Mucosa of descending colon (tissue), 3 donors: Measurements from ENCODE around the gene MNT. TPM values are rescaled to one million over a fixed set of nuclear protein-coding genes. Genes with fewer than 3 reads are reported as not detected.
A peak's percentile ranks its signal among the peaks of the same experiment; 100 is the strongest.

Experiments used
- ATAC-seq: fragments of 200-7000 bp; cut with Tn5 transposase; one replicate; pipeline ENCODE4 v1.9.1; 2020; ENCODE audit warnings: mild to moderate bottlenecking, moderate library complexity
- DNase-seq, 3 donors: peaks; one replicate each; pipeline ENCODE4 v3.0.0-alpha.2; 2020
- H3K36me3 ChIP-seq: fragments of 200-600 bp; one replicate; pipeline ENCODE4 v1.8.0; 2021; ENCODE audit warnings: low read depth, mild to moderate bottlenecking
- H3K4me1 ChIP-seq: fragments of 200-600 bp; one replicate; pipeline ENCODE4 v1.8.0; 2021; ENCODE audit warnings: low read depth, mild to moderate bottlenecking
- H3K4me3 ChIP-seq: fragments of 200-600 bp; one replicate; pipeline ENCODE4 v1.8.0; 2021; ENCODE audit warnings: mild to moderate bottlenecking
- H3K9me3 ChIP-seq: fragments of 200-600 bp; one replicate; pipeline ENCODE4 v1.8.0; 2021; ENCODE audit warnings: mild to moderate bottlenecking
- intact Hi-C, 2 donors: fragments of 100-400 bp; cut with DNase I in 1 of 2; cut with micrococcal nuclease in 1 of 2; formaldehyde crosslinking; loops; one replicate each; pipeline versions ENCODE4 v1.11.0 to v1.11.1; 2022; cut with DNase I, micrococcal nuclease
- total RNA-seq, 3 donors: library from RNA; stranded (reverse); fragmentation: NEBNext Ultra II Directional in 2 of 3; extraction: Animal tissue kit (Norgen Biotek cat#: 25700) in 2 of 3; gene quantifications; one replicate each; pipeline versions ENCODE4 v1.2.1 to v1.2.4, GENCODE V29; 2021 to 2023
- TF ChIP-seq, protein P1 (sequence below): fragments of 200-600 bp; IDR thresholded peaks from one replicate; pipeline ENCODE4 v1.8.0; 2022; ENCODE audit warnings: antibody characterized with exemption, mild to moderate bottlenecking
- donor health status: DM: no; HTN: no; CAD: no; lungs with moderate emphysema.
- donor health status: DM: no; HTN: no; CAD: no.
- donor health status: DM: no; HTN: yes; CAD: no.

The MNT gene
- total RNA-seq, 3 donors from 2014 or later, result 22.8 to 39.1 (median 25.2) TPM

DNA sequence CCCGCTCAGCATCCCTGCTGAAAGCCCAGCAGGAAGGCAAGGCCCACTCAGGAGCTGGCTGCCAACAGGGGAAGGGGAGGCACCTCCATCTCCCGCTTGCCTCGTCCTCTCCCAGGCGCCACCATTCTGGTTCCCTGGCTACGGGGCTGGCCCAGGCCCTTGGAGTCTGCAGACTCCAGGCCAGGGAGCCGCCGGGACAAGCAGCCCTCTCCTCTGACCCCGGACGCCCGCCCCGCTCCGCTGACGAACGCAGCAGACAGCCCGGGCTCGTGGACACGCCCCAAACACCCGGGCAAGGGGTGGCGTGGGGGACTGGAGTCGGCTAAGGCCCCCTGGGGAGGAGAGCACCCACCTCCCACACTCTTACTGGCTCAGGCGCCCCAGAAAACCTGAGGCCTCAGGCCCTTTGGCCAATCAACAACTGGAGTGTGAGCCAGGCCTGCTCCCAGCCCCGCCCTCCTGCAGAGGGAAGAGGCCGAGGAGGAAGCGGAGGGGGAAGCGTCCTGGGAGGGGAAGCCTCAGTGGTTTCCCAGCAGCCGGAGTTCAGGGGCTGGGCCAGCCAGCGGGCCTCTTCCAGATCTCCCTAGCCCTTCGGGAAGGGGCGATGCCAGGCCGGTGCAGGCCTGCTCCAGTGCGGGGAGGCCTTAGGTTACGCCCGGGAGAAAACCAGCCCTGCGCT lies 4.2 kb downstream of the MNT start:
- H3K4me3 ChIP-seq, result peak overlapping the region; percentile 5
- intact Hi-C loops, result no loop called here
- ATAC-seq (peak; percentile 27), DNase-seq (peak; percentile 89 to 96 (median 93))
- TF ChIP-seq, protein P1, sequence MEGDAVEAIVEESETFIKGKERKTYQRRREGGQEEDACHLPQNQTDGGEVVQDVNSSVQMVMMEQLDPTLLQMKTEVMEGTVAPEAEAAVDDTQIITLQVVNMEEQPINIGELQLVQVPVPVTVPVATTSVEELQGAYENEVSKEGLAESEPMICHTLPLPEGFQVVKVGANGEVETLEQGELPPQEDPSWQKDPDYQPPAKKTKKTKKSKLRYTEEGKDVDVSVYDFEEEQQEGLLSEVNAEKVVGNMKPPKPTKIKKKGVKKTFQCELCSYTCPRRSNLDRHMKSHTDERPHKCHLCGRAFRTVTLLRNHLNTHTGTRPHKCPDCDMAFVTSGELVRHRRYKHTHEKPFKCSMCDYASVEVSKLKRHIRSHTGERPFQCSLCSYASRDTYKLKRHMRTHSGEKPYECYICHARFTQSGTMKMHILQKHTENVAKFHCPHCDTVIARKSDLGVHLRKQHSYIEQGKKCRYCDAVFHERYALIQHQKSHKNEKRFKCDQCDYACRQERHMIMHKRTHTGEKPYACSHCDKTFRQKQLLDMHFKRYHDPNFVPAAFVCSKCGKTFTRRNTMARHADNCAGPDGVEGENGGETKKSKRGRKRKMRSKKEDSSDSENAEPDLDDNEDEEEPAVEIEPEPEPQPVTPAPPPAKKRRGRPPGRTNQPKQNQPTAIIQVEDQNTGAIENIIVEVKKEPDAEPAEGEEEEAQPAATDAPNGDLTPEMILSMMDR, result no peak
- peaks cover 8% of the 10 kb centered on the region for H3K36me3 ChIP-seq
- peaks cover 54% of the 10 kb centered on the region for H3K4me1 ChIP-seq
- H3K9me3 ChIP-seq, result no peaks in the 10 kb centered on the region

- intact Hi-C loops, result no loop called here
- Histone ChIP-seq H3K9me3 (no peaks in the 10 kb centered on the region), H3K4me1 (peaks cover 54% of the 10 kb centered on the region), H3K36me3 (peaks cover 2% of the 10 kb centered on the region), H3K4me3 (no peak overlapping the region)
- ATAC-seq (no peak), DNase-seq (peak in 1 of 3 donors; percentile 50)
- TF ChIP-seq, protein P1, result no peak
These were observed 4.7 kb downstream of the MNT start for GRCh38 chr17:2396192-2396567.

DNA sequence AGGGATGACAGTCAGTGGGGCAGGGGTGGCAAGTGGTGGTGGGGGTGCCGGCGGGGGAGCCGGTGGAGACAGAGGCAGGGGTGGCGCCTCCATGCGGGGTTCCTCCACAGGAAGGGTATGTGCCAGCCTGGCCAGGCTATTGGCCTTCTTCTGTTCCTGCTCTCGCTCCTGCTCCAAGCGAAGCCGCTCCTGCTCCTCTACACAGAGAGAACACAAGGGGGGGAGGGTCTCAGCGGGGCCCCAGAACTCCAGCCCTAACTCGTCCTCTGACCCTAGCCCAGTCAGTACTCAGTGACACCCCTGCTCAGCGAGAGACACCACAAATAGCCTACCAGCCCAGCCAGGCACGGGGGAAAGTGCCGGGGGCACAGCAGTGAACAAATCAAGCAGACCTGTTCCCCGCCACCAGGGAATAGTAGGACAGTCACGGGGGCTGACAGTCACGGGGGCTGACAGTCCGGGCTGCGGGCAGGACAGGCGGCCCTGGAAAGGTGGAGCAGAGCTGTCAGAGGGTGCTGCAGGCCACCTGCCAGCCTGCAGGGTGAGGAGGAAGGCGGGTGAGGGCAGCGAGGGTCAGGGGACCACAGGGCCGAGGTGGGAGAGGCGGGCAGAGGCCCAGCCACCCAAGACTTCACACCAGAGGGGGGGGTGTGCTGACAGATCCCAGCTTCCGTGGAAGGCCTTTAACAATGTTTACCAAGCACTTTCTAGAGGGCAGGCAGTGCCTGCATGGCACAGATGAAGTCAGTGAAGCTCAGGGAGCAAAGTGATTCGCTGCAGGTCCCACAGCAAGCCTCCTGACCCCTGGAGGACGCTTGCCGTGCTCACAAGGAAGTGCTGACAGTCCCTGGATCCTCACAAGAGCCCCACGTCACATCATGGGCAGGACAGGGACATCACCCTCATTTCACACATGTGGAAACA lies 5.3 kb downstream of the MNT start:
- ATAC-seq, result peak; percentile 1
- peaks cover 54% of the 10 kb centered on the region for H3K4me1 ChIP-seq
- intact Hi-C loops, result no loop called here
- no peaks in the 10 kb centered on the region for H3K36me3 ChIP-seq
- peak; percentile 63 to 77 (median 64) for DNase-seq
- no peak overlapping the region for H3K4me3 ChIP-seq
- TF ChIP-seq, protein P1, result no peak
- H3K9me3 ChIP-seq, result no peaks in the 10 kb centered on the region

GRCh38 chr17:2394775-2395201 lies 6.1 kb downstream of the MNT start:
- no peak overlapping the region for H3K4me3 ChIP-seq
- TF ChIP-seq, protein P1, result no peak
- DNase-seq (peak in 1 of 3 donors; percentile 55), ATAC-seq (no peak)
- H3K4me1 ChIP-seq, result peaks cover 54% of the 10 kb centered on the region
- H3K9me3 ChIP-seq, result no peaks in the 10 kb centered on the region
- intact Hi-C loops, result no loop called here
- H3K36me3 ChIP-seq, result no peaks in the 10 kb centered on the region

DNA sequence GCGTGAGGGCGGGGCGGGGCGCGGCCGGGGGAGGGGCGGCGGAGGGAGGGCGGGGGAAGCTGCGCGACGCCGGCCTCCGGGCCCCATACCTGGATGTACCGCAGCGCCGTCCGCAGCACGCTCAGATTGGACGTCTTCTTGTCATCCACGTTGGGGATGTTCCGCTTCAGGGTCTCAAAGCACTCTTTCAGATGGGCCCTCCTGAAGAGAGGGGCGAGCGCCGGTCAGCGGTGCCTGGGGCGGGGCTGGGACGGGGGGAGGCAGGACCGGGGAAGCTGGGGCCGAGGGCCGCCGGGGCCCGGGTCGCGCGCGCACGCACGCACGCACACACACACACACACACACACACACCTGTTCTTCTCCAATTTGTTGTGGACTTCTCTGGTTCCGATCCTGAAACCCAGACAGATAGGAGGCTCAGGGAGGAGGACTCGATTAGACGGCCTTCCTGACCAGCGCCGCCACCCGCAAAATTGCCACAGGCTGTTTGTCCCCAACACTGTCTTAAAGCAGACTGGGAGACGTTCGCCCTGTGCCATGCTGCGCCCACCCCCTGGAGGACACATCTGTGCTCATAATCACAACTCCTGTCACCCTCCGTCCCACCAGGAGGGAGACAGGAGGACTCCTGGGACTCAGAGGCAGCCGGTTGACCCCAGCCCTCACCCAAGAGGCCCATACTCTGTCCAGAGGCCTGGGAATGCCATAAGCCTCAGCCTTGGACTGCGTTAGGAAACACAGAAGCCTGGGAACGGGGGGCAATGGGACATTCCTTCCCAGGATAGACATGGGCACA lies 6.7 kb downstream of the MNT start:
- ATAC-seq (no peak), DNase-seq (peak in 2 of 3 donors; percentile 59 to 77)
- H3K36me3 ChIP-seq, result no peaks in the 10 kb centered on the region
- H3K9me3 ChIP-seq, result no peaks in the 10 kb centered on the region
- H3K4me1 ChIP-seq, result peaks cover 54% of the 10 kb centered on the region
- TF ChIP-seq, protein P1, result no peak
- intact Hi-C loops, result no loop called here
- no peak overlapping the region for H3K4me3 ChIP-seq
